ENCODE results near the gene TCF4.

DNA sequence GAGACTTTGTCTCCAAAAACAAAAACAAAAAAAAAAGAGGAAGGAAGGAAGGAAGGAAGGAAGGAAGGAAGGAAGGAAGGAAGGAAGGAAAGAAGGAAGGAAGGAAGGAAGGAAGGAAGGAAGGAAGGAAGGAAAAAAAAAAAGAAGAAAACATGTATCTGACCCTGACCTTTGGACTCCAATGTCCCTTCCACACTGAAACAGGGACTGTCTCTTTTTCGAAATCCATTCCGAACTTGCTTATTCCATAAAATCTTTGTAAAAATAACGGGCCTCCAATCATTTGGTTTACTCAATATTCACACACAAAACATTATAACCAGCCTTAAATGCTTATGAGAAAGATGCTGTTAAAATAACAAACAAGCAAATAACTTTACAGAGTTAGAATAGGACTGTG, 225.7 kb downstream of the TCF4 start:
- TF ChIP-seq EZH2 (IDR thresholded peaks at IDR 0.05; ENCODE audit: borderline replicate concordance, low read depth, low read length, severe bottlenecking) = no peak
- TF ChIP-seq CTCF (IDR thresholded peaks at IDR 0.05; ENCODE audit: extremely low read depth in 1 of 2, insufficient read depth in 1 of 2, low read depth in 1 of 2, low read length in 2 of 2) = no peak
- TF ChIP-seq POLR2AphosphoS5 (IDR thresholded peaks at IDR 0.05; ENCODE audit: insufficient read depth, low read depth, low read length) = no peak
- no peak for TF ChIP-seq POLR2A (IDR thresholded peaks at IDR 0.05; ENCODE audit: low read depth, low read length)
- no peak for TF ChIP-seq JUN (IDR thresholded peaks at IDR 0.05; ENCODE audit: borderline replicate concordance, insufficient read depth, insufficient read length, low read depth)
- TF ChIP-seq FOS (IDR thresholded peaks at IDR 0.05; ENCODE audit: borderline replicate concordance, insufficient read depth, low read length) = no peak
